Smooth muscle cell of the coronary artery (primary cell): ENCODE data around the gene DSCAM. TPM values are rescaled to one million over a fixed set of nuclear protein-coding genes. Genes with fewer than 3 reads are reported as not detected.

Source experiments
- total RNA-seq: library from RNA; depleted of rRNA; stranded (reverse); fragments of >200 nt; gene quantifications from 2 replicates; pipeline ENCODE4 v1.2.3, GENCODE V29; 2014; ENCODE audit warnings: low replicate concordance

Gene DSCAM
- not detected in 2 replicates for total RNA-seq

GRCh38 chr21:40846587-40847411, at the start of gene DSCAM:
DSCAM (minus strand) TSS chr21:40847158; CDS start chr21:40846661, 497 bp downstream.

